Fibroblast of lung (primary cell): ENCODE data around the gene GPSM1.

Experiments
- EZH2 ChIP-seq: IDR thresholded peaks from 2 replicates; pipeline ENCODE4 v1.5.1; 2012; ENCODE audit warnings: low read length, control low read depth, mild to moderate bottlenecking; ENCODE audit errors: missing control alignments
- TF ChIP-seq, protein P1 (sequence below), 2 donors: IDR thresholded peaks in 1 of 2; conservative IDR thresholded peaks in 1 of 2; 1 replicate in 1 of 2; 2 replicates in 1 of 2; pipeline ENCODE4 v1.5.1; 2011 to 2012; ENCODE audit warnings: low read length in 2 of 2, control low read depth in 1 of 2, inconsistent platforms in 1 of 2, low read depth in 1 of 2, mild to moderate bottlenecking in 1 of 2

DNA sequence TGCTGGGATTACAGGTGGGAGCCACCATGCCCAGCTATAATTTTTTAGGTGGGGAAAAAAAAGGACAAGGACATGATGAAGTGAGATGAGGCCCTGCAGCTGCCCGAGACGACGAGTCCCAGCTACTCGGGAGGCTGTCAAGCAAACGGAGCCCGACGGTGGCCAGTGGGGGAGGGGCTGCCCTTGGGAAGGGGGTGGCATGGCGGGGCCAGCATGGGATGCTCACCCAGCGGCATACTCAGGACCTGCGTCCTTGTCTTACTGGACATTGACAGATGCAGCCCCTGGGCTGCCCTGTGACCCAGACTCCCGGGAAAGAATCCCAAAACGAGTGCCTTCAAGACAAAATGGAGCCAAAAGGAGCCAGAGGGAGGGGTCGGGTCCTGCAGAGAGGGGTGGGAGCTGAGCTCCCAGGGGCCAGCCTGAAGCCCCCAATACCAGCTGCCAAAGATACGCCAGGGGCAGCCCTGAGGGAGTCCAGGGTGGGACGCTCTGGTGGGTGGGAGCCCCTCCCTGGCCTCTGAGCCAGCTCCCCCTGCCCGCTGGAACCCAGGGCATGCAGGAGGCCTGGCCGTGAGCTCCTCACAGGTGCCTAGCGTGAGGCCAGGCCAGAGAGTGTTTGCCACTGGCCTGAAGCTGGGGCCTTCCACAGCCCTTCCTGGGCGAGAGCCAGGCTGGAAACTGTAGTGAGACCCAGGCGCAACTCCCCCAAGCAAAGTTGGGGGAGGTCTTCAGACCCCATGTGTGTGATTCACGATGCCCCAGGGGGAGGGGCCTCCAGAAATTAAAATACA, 39.2 kb upstream of the GPSM1 start:
- TF ChIP-seq, protein P1, sequence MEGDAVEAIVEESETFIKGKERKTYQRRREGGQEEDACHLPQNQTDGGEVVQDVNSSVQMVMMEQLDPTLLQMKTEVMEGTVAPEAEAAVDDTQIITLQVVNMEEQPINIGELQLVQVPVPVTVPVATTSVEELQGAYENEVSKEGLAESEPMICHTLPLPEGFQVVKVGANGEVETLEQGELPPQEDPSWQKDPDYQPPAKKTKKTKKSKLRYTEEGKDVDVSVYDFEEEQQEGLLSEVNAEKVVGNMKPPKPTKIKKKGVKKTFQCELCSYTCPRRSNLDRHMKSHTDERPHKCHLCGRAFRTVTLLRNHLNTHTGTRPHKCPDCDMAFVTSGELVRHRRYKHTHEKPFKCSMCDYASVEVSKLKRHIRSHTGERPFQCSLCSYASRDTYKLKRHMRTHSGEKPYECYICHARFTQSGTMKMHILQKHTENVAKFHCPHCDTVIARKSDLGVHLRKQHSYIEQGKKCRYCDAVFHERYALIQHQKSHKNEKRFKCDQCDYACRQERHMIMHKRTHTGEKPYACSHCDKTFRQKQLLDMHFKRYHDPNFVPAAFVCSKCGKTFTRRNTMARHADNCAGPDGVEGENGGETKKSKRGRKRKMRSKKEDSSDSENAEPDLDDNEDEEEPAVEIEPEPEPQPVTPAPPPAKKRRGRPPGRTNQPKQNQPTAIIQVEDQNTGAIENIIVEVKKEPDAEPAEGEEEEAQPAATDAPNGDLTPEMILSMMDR (conservative IDR thresholded peaks at IDR 0.05 in 1 of 2, IDR thresholded peaks at IDR 0.05 in 1 of 2; ENCODE audit: low read depth in 1 of 2, low read length in 2 of 2): no peak
- TF ChIP-seq EZH2: no peak
